Memory B cell (primary cell): Measurements from ENCODE around the gene SIGLEC11.
A peak's percentile ranks its signal among the peaks of the same experiment; 100 is the strongest.

ENCODE experiments used
- ATAC-seq: fragments of 150-1000 bp; cut with Tn5 transposase; 2 replicates; pipeline ENCODE4 v1.10.0; 2021; ENCODE audit warnings: low read depth, mild to moderate bottlenecking, moderate library complexity
- DNase-seq, 2 donors: peaks; one replicate each; pipeline ENCODE4 v3.0.0; 2022; ENCODE audit warnings: low spot score in 2 of 2
- H3K27ac Mint-ChIP-seq: one replicate; pipeline ENCODE4 v1.8.0; 2022; ENCODE audit warnings: mild to moderate bottlenecking, moderate library complexity, mixed read lengths
- H3K27me3 Mint-ChIP-seq: one replicate; pipeline ENCODE4 v1.8.0; 2022; ENCODE audit warnings: mixed read lengths
- H3K36me3 Mint-ChIP-seq: one replicate; pipeline ENCODE4 v1.8.0; 2022; ENCODE audit warnings: mild to moderate bottlenecking, mixed read lengths
- H3K4me1 Mint-ChIP-seq: one replicate; pipeline ENCODE4 v1.8.0; 2022; ENCODE audit warnings: mixed read lengths
- H3K4me3 Mint-ChIP-seq: one replicate; pipeline ENCODE4 v1.8.0; 2022; ENCODE audit warnings: mild to moderate bottlenecking, moderate library complexity, mixed read lengths
- H3K9me3 Mint-ChIP-seq: one replicate; pipeline ENCODE4 v1.8.0; 2022; ENCODE audit warnings: mixed read lengths

Gene SIGLEC11

GRCh38 chr19:49997709-49998108, 36.7 kb upstream of the SIGLEC11 start:
- Mint-ChIP-seq H3K4me3 (no peak overlapping the region), H3K27ac (no peak overlapping the region), H3K9me3 (no peaks in the 10 kb centered on the region), H3K27me3 (no peaks in the 10 kb centered on the region), H3K4me1 (no peaks in the 10 kb centered on the region), H3K36me3 (peaks cover 41% of the 10 kb centered on the region)
- no peak for DNase-seq
- peak; percentile 68 for ATAC-seq

- H3K4me1 Mint-ChIP-seq, result peaks cover 4% of the 10 kb centered on the region
- H3K9me3 Mint-ChIP-seq, result peaks cover 3% of the 10 kb centered on the region
- peaks cover 37% of the 10 kb centered on the region for H3K36me3 Mint-ChIP-seq
- ATAC-seq, result no peak
- H3K27me3 Mint-ChIP-seq, result no peaks in the 10 kb centered on the region
- no peak for DNase-seq
- no peak overlapping the region for H3K27ac Mint-ChIP-seq
- H3K4me3 Mint-ChIP-seq, result no peak overlapping the region
Measured at GRCh38 chr19:49988433-49988832, 27.5 kb upstream of the SIGLEC11 start.

- Mint-ChIP-seq H3K4me1 (peaks cover 4% of the 10 kb centered on the region), H3K36me3 (peaks cover 36% of the 10 kb centered on the region), H3K9me3 (peaks cover 3% of the 10 kb centered on the region), H3K4me3 (no peak overlapping the region), H3K27ac (no peak overlapping the region), H3K27me3 (no peaks in the 10 kb centered on the region)
- DNase-seq, result no peak
- no peak for ATAC-seq
Measured at GRCh38 chr19:49988007-49988406, 27.0 kb upstream of the SIGLEC11 start.

GRCh38 chr19:49987159-49987698, 26.3 kb upstream of the SIGLEC11 start:
- Mint-ChIP-seq H3K27me3 (no peaks in the 10 kb centered on the region), H3K36me3 (peaks cover 30% of the 10 kb centered on the region), H3K9me3 (peaks cover 3% of the 10 kb centered on the region), H3K4me3 (no peak overlapping the region), H3K4me1 (peaks cover 4% of the 10 kb centered on the region), H3K27ac (peak overlapping the region; percentile 28)
- ATAC-seq (peak; percentile 82), DNase-seq (peak; percentile 83 to 84)

GRCh38 chr19:49986354-49986753, 25.4 kb upstream of the SIGLEC11 start:
- Mint-ChIP-seq H3K4me1 (peaks cover 4% of the 10 kb centered on the region), H3K27me3 (no peaks in the 10 kb centered on the region), H3K36me3 (peaks cover 27% of the 10 kb centered on the region), H3K4me3 (no peak overlapping the region), H3K27ac (no peak overlapping the region), H3K9me3 (peaks cover 3% of the 10 kb centered on the region)
- DNase-seq (no peak), ATAC-seq (no peak)

- ATAC-seq, result no peak
- Mint-ChIP-seq H3K9me3 (peaks cover 3% of the 10 kb centered on the region), H3K27me3 (no peaks in the 10 kb centered on the region), H3K4me1 (peaks cover 4% of the 10 kb centered on the region), H3K27ac (no peak overlapping the region), H3K36me3 (peaks cover 23% of the 10 kb centered on the region), H3K4me3 (no peak overlapping the region)
- no peak for DNase-seq
Measured at GRCh38 chr19:49985871-49986270, 24.9 kb upstream of the SIGLEC11 start.

GRCh38 chr19:49984491-49984890, 23.5 kb upstream of the SIGLEC11 start:
- ATAC-seq (no peak), DNase-seq (no peak)
- H3K27ac Mint-ChIP-seq, result no peak overlapping the region
- peaks cover 22% of the 10 kb centered on the region for H3K36me3 Mint-ChIP-seq
- H3K4me1 Mint-ChIP-seq, result peaks cover 4% of the 10 kb centered on the region
- no peaks in the 10 kb centered on the region for H3K27me3 Mint-ChIP-seq
- no peak overlapping the region for H3K4me3 Mint-ChIP-seq
- H3K9me3 Mint-ChIP-seq, result peaks cover 3% of the 10 kb centered on the region

GRCh38 chr19:49983645-49984229, 22.8 kb upstream of the SIGLEC11 start:
- peak; percentile 74 for ATAC-seq
- Mint-ChIP-seq H3K27ac (no peak overlapping the region), H3K9me3 (peaks cover 3% of the 10 kb centered on the region)

GRCh38 chr19:49981603-49982593, 20.9 kb upstream of the SIGLEC11 start:
- ATAC-seq, result no peak
- Mint-ChIP-seq H3K4me1 (peaks cover 4% of the 10 kb centered on the region), H3K4me3 (no peak overlapping the region), H3K9me3 (no peaks in the 10 kb centered on the region), H3K27ac (no peak overlapping the region), H3K27me3 (no peaks in the 10 kb centered on the region), H3K36me3 (peaks cover 18% of the 10 kb centered on the region)
- DNase-seq, result no peak

More at GRCh38 chr19:49983645-49984229, 22.8 kb upstream of the SIGLEC11 start:
- peaks cover 18% of the 10 kb centered on the region for H3K36me3 Mint-ChIP-seq
- no peaks in the 10 kb centered on the region for H3K27me3 Mint-ChIP-seq
- DNase-seq, result peak; percentile 74 to 77
- H3K4me1 Mint-ChIP-seq, result peaks cover 4% of the 10 kb centered on the region
- H3K4me3 Mint-ChIP-seq, result no peak overlapping the region

- Mint-ChIP-seq H3K4me1 (peaks cover 3% of the 10 kb centered on the region), H3K9me3 (no peaks in the 10 kb centered on the region), H3K4me3 (no peak overlapping the region), H3K27me3 (no peaks in the 10 kb centered on the region), H3K36me3 (peaks cover 23% of the 10 kb centered on the region), H3K27ac (no peak overlapping the region)
- DNase-seq (no peak), ATAC-seq (no peak)
Measured at GRCh38 chr19:49978324-49978723, 17.4 kb upstream of the SIGLEC11 start.

GRCh38 chr19:49977881-49978280, 16.9 kb upstream of the SIGLEC11 start:
- Mint-ChIP-seq H3K27me3 (no peaks in the 10 kb centered on the region), H3K4me1 (peaks cover 3% of the 10 kb centered on the region), H3K9me3 (no peaks in the 10 kb centered on the region), H3K27ac (no peak overlapping the region), H3K36me3 (peaks cover 23% of the 10 kb centered on the region), H3K4me3 (no peak overlapping the region)
- ATAC-seq, result no peak
- no peak for DNase-seq

- Mint-ChIP-seq H3K27me3 (no peaks in the 10 kb centered on the region), H3K4me1 (peaks cover 3% of the 10 kb centered on the region), H3K9me3 (no peaks in the 10 kb centered on the region), H3K36me3 (peaks cover 23% of the 10 kb centered on the region), H3K4me3 (no peak overlapping the region), H3K27ac (no peak overlapping the region)
- no peak for DNase-seq
- no peak for ATAC-seq
Measured at GRCh38 chr19:49977076-49977475, 16.1 kb upstream of the SIGLEC11 start.

GRCh38 chr19:49976496-49976895, 15.5 kb upstream of the SIGLEC11 start:
- Mint-ChIP-seq H3K36me3 (peaks cover 23% of the 10 kb centered on the region), H3K4me1 (peaks cover 3% of the 10 kb centered on the region), H3K4me3 (no peak overlapping the region), H3K27me3 (no peaks in the 10 kb centered on the region), H3K27ac (no peak overlapping the region), H3K9me3 (no peaks in the 10 kb centered on the region)
- ATAC-seq (no peak), DNase-seq (no peak)

GRCh38 chr19:49975051-49975450, 14.1 kb upstream of the SIGLEC11 start:
- Mint-ChIP-seq H3K9me3 (no peaks in the 10 kb centered on the region), H3K27ac (no peak overlapping the region), H3K4me1 (peaks cover 3% of the 10 kb centered on the region), H3K4me3 (no peak overlapping the region), H3K36me3 (peaks cover 23% of the 10 kb centered on the region), H3K27me3 (no peaks in the 10 kb centered on the region)
- ATAC-seq (no peak), DNase-seq (no peak)
